AG04449 (cell line): ENCODE results near the gene PDYN.

Experiments used
- CTCF ChIA-PET: fragments of 350-600 bp; formaldehyde crosslinking; extraction: SDS; loops from one replicate; lab custom pipeline; 2021; ENCODE audit warnings: antibody characterized with exemption; lab: Yijun Ruan, JAX
- POLR2A ChIA-PET: fragments of 400-600, 350-600 bp; formaldehyde crosslinking; extraction: SDS; loops from one replicate; lab custom pipeline; 2020; ENCODE audit warnings: antibody characterized with exemption, inconsistent platforms; lab: Yijun Ruan, JAX
- DNase-seq: peaks from one replicate; pipeline ENCODE4 v3.0.0-alpha.2; 2010; ENCODE audit warnings: low read depth, low spot score
- H3K4me3 ChIP-seq: 2 replicates; pipeline ENCODE4 v1.5.1; 2011; ENCODE audit warnings: low read depth, mild to moderate bottlenecking, control low read depth, low read length
- TF ChIP-seq, protein P1 (sequence below): IDR thresholded peaks from one replicate; pipeline ENCODE4 v1.5.1; 2011; ENCODE audit warnings: mild to moderate bottlenecking, moderate library complexity, low read length, control low read depth, inconsistent platforms; ENCODE audit not compliant: insufficient read depth; ENCODE audit errors: missing control alignments

The PDYN gene

DNA sequence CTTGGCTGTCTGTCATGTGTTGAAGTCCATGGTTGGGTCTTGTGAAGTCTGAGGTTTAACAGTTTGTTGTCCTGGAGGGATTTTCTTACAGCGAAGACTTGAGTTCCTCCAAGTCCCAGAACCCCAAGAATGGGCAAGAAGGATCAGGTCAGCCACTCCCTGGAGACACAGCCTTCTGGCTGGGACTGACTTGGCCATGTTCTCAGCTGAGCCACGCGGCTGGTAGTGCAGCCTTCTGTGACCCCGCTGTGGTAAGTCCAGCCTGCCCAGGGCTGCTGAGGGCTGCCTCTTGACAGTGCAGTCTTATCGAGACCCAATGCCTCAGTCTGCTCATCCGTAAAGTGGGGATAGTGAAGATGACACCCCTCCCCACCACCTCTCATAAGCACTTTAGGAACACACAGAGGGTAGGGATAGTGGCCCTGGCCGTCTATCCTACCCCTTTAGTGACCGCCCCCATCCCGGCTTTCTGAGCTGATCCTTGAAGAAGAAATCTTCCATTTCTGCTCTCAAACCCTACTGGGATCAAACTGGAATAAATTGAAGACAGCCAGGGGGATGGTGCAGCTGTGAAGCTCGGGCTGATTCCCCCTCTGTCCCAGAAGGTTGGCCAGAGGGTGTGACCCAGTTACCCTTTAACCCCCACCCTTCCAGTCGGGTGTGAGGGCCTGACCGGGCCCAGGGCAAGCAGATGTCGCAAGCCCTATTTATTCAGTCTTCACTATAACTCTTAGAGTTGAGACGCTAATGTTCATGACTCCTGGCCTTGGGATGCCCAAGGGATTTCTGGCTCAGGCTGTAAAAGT, 55.2 kb downstream of the PDYN start:
- DNase-seq = no peak
- CTCF ChIA-PET = interaction anchor here (1.2 kb wide), 1 partner anchor 136 kb away, joined by 4 read pairs; no protein-coding TSS in a partner anchor
- TF ChIP-seq, protein P1, sequence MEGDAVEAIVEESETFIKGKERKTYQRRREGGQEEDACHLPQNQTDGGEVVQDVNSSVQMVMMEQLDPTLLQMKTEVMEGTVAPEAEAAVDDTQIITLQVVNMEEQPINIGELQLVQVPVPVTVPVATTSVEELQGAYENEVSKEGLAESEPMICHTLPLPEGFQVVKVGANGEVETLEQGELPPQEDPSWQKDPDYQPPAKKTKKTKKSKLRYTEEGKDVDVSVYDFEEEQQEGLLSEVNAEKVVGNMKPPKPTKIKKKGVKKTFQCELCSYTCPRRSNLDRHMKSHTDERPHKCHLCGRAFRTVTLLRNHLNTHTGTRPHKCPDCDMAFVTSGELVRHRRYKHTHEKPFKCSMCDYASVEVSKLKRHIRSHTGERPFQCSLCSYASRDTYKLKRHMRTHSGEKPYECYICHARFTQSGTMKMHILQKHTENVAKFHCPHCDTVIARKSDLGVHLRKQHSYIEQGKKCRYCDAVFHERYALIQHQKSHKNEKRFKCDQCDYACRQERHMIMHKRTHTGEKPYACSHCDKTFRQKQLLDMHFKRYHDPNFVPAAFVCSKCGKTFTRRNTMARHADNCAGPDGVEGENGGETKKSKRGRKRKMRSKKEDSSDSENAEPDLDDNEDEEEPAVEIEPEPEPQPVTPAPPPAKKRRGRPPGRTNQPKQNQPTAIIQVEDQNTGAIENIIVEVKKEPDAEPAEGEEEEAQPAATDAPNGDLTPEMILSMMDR = no peak
- no peak overlapping the region for H3K4me3 ChIP-seq
- POLR2A ChIA-PET = no interaction called here

DNA sequence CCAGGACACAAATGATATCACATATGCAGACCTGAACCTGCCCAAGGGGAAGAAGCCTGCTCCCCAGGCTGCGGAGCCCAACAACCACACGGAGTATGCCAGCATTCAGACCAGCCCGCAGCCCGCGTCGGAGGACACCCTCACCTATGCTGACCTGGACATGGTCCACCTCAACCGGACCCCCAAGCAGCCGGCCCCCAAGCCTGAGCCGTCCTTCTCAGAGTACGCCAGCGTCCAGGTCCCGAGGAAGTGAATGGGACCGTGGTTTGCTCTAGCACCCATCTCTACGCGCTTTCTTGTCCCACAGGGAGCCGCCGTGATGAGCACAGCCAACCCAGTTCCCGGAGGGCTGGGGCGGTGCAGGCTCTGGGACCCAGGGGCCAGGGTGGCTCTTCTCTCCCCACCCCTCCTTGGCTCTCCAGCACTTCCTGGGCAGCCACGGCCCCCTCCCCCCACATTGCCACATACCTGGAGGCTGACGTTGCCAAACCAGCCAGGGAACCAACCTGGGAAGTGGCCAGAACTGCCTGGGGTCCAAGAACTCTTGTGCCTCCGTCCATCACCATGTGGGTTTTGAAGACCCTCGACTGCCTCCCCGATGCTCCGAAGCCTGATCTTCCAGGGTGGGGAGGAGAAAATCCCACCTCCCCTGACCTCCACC, 56.4 kb downstream of the PDYN start:
- TF ChIP-seq, protein P1 = no peak
- DNase-seq = no peak
- no peak overlapping the region for H3K4me3 ChIP-seq
- ChIA-PET CTCF (no interaction called here), POLR2A (no interaction called here)

DNA sequence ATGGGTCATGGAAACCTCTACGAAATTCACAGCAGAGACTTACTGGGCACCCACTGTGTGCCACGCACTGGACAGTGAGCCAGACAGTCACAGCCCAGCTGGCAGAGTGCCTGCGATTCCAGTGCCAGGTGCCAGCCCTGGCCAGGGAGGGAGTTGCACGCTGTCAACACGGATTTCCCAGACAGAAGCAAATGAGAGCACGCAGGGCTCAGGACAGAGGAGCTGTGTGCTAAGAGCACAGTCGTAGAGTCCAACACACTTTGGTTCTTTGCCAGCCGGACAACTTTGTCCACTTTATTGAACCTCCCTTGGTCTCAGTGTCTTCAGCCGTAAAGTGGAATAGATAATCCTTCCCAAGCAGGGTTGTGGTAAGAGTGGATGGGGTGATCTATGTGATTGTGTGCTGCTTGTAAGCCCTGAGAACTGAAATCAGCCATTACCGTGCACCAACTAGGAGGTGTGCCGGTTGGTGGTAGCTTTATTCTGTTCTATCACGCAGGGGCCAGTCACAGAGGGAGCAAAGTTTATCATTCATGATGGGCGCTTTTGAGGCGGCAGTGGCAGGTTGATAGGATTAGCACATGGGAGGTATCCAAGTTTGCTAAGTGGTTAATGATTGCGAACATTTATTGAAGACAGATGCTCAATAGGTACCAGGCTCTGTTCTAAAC, 58.0 kb downstream of the PDYN start:
- no peak for DNase-seq
- TF ChIP-seq, protein P1 = no peak
- POLR2A ChIA-PET = no interaction called here

DNA sequence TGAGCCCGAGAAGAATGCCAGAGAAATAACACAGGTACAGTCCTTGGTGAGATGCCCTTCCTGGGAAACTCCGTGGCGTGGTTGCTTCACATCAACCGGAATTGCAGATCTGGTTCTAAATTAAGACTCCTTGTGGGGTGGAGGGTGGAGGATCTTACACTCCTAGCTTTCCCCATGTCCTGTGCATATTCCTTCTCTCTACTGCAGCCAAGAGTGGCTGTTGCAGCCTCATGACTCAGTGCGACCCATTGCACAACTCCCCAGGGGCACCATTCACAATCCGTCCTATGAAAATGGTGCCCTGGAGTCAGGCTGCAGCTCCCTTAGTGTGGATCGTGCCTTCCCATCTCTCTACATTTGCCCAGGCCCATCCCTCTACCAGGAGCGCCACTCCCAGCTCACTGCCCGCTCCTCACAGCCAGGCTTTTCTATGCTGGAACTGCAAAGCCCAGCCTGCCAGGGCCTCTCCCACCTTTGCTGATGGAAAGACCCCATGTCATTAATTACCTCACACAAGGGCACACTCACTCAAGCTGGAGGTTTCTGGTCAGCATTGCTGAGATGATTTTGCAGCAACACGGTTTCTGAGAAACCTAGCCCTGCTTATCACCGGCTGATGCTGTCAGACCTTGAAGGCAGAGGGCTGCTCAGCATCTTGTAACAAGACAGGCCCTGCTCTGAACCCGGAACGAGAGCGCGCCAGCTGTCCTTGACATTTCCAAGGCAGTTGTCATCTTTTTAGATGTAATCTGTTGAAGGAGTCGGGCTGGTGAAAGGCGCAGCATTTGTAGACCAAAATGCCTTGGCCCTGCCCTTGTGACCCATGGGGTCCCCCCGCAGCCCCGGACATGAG, 58.9 kb downstream of the PDYN start:
- peak; percentile 38 for DNase-seq
- TF ChIP-seq, protein P1 = no peak
- POLR2A ChIA-PET = interaction anchor here (1.2 kb wide), 1 partner anchor 133 kb away, joined by 3 read pairs; no protein-coding TSS in a partner anchor
- H3K4me3 ChIP-seq = no peak overlapping the region
- CTCF ChIA-PET = interaction anchor here (0.9 to 1.2 kb wide), 2 partner anchors 32 to 136 kb away, joined by 3 to 4 read pairs; no protein-coding TSS in a partner anchor

More for the DNA sequence above, 58.0 kb downstream of the PDYN start:
- no peak overlapping the region for H3K4me3 ChIP-seq
- CTCF ChIA-PET = no interaction called here

DNA sequence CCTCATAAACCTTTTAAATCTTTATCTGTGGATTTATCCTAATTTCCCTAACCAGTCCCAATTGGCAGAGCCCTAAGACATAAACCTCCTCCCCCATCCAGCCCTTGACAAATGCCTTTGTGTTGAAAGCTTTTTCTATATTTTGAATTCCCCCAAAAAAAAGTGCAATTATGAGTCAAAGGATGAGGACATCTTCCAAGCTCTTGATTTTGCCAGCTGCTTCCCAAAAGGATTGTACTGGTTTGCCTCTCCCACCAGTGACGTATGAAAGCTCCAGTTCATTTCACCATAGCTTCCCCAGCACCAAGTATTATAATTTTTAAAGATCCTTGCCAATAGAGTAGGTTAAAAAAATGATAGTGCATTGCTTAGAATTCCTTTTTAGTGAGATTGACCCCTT, 59.7 kb downstream of the PDYN start:
- peak; percentile 63 for DNase-seq
- TF ChIP-seq, protein P1 = no peak
- CTCF ChIA-PET = interaction anchor here (0.9 to 1.2 kb wide), 2 partner anchors 32 to 136 kb away, joined by 3 to 4 read pairs; no protein-coding TSS in a partner anchor
- POLR2A ChIA-PET = interaction anchor here (0.5 to 1.2 kb wide), 3 partner anchors 132 to 535 kb away, joined by 3 to 6 read pairs (median 3); no protein-coding TSS in a partner anchor
- H3K4me3 ChIP-seq = no peak overlapping the region
